GM23248 (cell line): ENCODE results near the gene CYBC1.
"Not testable (repeated sequence)": the region's sequence is repeated elsewhere in the genome, so short reads cannot be mapped to it uniquely, and the experiment has no call there.

Experiments
- EZH2 ChIP-seq: fragments of 200-600 bp; sonication (generic); IDR thresholded peaks from 2 replicates; pipeline ENCODE4 v1.6.1; 2018; ENCODE audit warnings: antibody characterized with exemption, mild to moderate bottlenecking; ENCODE audit not compliant: insufficient read depth, poor library complexity, severe bottlenecking
- EZH2phosphoT487 ChIP-seq: fragments of 200-600 bp; sonication (generic); IDR thresholded peaks from 2 replicates; pipeline ENCODE4 v1.6.1; 2018; ENCODE audit warnings: antibody characterized with exemption, moderate library complexity, mild to moderate bottlenecking, low read depth; ENCODE audit not compliant: insufficient read depth

GRCh38 chr17:82412081-82412480 lies 38.5 kb downstream of the CYBC1 start:
- TF ChIP-seq EZH2, EZH2phosphoT487: not testable (repeated sequence)
